Measurements from ENCODE around the gene ZBTB42. TPM values are rescaled to one million over a fixed set of nuclear protein-coding genes. Genes with fewer than 3 reads are reported as not detected.

ZBTB42 gene
- total RNA-seq, 2 donors from 2014 or later, result 10.6 to 21.8 TPM

GRCh38 chr14:104799244-104800014, 1.5 kb upstream of the ZBTB42 start:
- no peak for DNase-seq
- Histone ChIP-seq H3K4me3 (no peak overlapping the region), H3K9me3 (no peaks in the 10 kb centered on the region), H3K4me1 (peaks cover 70% of the 10 kb centered on the region), H3K27ac (peak overlapping the region; percentile 95 to 99 (median 96)), H3K36me3 (replicated peaks in 1 of 2; ENCODE audit: insufficient read depth in 1 of 2, low read depth in 2 of 2) (no peaks in the 10 kb centered on the region), H3K27me3 (no peaks in the 10 kb centered on the region)
- no peak for ATAC-seq
- intact Hi-C loops (cut with DNase I), result no loop called here
- WGBS, 2 donors, result 44 to 48% methylated on average over 19 to 21 of the region's 21 CpGs
- peak in 1 of 7 experiments; percentile 3 for TF ChIP-seq CTCF (IDR thresholded peaks at IDR 0.05)
- no peak for TF ChIP-seq POLR2A (IDR thresholded peaks at IDR 0.05)

- intact Hi-C loops (cut with DNase I), result no loop called here
- peaks cover 73% of the 10 kb centered on the region for H3K4me1 ChIP-seq
- 4 to 16% methylated on average over 11 to 59 of the region's 83 CpGs for WGBS, 2 donors
Measured at GRCh38 chr14:104800015-104800770, 708 bp upstream of the ZBTB42 start.

GRCh38 chr14:104801520-104802393, 856 bp downstream of the ZBTB42 start:
- H3K4me1 ChIP-seq, result peaks cover 72% of the 10 kb centered on the region
- TF ChIP-seq CTCF (IDR thresholded peaks at IDR 0.05) (no peak), POLR2A (IDR thresholded peaks at IDR 0.05) (no peak)
- no peaks in the 10 kb centered on the region for H3K9me3 ChIP-seq
- no peak for DNase-seq
- ATAC-seq, result no peak
- intact Hi-C loops (cut with DNase I), result no loop called here
- H3K27ac ChIP-seq, result peak overlapping the region; percentile 95 to 99 (median 96)
- H3K36me3 ChIP-seq (replicated peaks in 1 of 2; ENCODE audit: insufficient read depth in 1 of 2, low read depth in 2 of 2), result no peaks in the 10 kb centered on the region
- H3K4me3 ChIP-seq, result peak overlapping the region; percentile 42 to 49
- H3K27me3 ChIP-seq, result no peaks in the 10 kb centered on the region
- 63 to 92% methylated on average over 13 to 42 of the region's 45 CpGs for WGBS, 2 donors

More at GRCh38 chr14:104800015-104800770, 708 bp upstream of the ZBTB42 start:
- Histone ChIP-seq H3K36me3 (replicated peaks in 1 of 2; ENCODE audit: insufficient read depth in 1 of 2, low read depth in 2 of 2) (no peaks in the 10 kb centered on the region), H3K9me3 (no peaks in the 10 kb centered on the region), H3K27me3 (no peaks in the 10 kb centered on the region), H3K4me3 (no peak overlapping the region), H3K27ac (peak overlapping the region; percentile 95 to 99 (median 96))
- ATAC-seq (peak; percentile 76), DNase-seq (peak; percentile 91 to 94 (median 92))
- TF ChIP-seq POLR2A (IDR thresholded peaks at IDR 0.05) (peak; percentile 23 to 44 (median 38)), CTCF (IDR thresholded peaks at IDR 0.05) (peak; percentile 20 to 66 (median 41))

- DNase-seq, result no peak
- no peaks in the 10 kb centered on the region for H3K27me3 ChIP-seq
Measured at GRCh38 chr14:104802394-104803184, 1.7 kb downstream of the ZBTB42 start.

More at GRCh38 chr14:104802394-104803184, 1.7 kb downstream of the ZBTB42 start:
- Histone ChIP-seq H3K36me3 (replicated peaks in 1 of 2; ENCODE audit: insufficient read depth in 1 of 2, low read depth in 2 of 2) (no peaks in the 10 kb centered on the region), H3K27ac (peak overlapping the region in 2 of 4 donors; percentile 34 to 97), H3K9me3 (no peaks in the 10 kb centered on the region), H3K4me3 (no peak overlapping the region), H3K4me1 (peaks cover 63% of the 10 kb centered on the region)
- TF ChIP-seq CTCF (IDR thresholded peaks at IDR 0.05), result no peak
- no peak for TF ChIP-seq POLR2A (IDR thresholded peaks at IDR 0.05)
- intact Hi-C loops (cut with DNase I), result no loop called here
- 64 to 82% methylated on average over 19 to 20 of the region's 20 CpGs for WGBS, 2 donors
- ATAC-seq, result no peak
